ENCODE results near the gene FAM124B.

DNA sequence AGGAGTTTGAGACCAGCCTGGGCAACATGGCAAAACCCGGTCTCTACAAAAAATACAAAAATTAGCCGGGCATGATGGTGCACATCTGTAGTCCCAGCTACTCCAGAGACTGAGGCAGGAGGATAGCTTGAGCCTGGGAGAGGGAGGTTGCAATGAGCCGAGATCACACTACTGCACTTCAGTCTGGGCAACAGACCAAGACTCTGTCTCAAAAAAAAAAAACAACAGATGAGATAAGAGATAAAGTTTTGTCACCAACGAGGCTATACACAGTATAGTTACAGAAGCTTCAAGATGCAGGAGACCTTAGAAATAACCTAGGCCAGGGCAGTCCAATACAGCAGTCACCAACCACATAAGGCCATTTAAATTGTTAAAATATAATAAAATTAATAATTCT, 9.4 kb downstream of the FAM124B start:
- TF ChIP-seq POLR2A (IDR thresholded peaks at IDR 0.05; ENCODE audit: low read length) (no peak), GATA1 (IDR thresholded peaks at IDR 0.05; ENCODE audit: low read depth, low read length) (no peak)

Data from erythroblast (primary cell).